Activated CD4-positive, alpha-beta T cell treated with anti-CD3 and anti-CD28 coated beads, Interleukin-2, amount 50 U/mL, for 16 hours (primary cell): ENCODE results near the gene ZNF385D.
"Not testable (repeated sequence)": the region's sequence is repeated elsewhere in the genome, so short reads cannot be mapped to it uniquely, and the experiment has no call there.

Experiments
- DNase-seq: peaks from one replicate; pipeline ENCODE4 v3.0.0-alpha.2; 2020

The ZNF385D gene

DNA sequence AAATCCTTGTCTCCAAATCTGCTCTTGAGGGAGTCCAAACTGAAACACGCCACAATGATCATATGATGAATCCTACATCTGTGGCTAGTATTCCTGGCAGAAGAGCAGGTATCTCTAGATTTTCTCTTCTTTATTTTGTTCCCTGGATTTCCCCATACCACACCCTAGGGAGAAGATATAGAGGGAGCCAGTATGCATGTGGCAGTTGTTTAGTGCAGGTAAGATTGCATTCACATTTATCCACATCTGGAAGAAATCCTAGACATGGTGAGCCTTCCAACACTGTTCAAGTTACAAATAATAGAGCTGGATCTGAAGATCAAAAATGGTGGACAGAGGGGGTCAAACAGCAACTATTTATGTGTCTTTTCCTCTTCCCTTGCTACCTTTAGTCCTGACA, 316.7 kb downstream of the ZNF385D start:
- DNase-seq = no peak

DNA sequence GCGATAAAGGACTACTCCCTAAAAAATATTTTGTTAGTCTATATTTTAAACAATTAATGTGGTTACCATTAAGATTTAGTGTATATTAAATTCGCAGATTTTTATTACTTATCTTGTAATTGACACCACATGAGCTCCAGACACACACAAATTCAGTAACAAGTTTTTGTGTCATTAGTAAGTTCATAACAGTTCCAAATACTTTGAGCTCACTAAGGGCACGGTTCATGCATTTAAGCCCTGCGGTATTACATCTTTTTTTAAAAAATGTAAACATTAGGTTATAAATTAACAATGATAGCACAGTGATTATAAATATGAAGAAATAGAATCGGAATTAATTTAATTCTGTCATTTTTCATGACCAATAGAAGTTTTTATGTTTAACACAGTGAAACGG, 317.3 kb downstream of the ZNF385D start:
- DNase-seq = no peak

DNA sequence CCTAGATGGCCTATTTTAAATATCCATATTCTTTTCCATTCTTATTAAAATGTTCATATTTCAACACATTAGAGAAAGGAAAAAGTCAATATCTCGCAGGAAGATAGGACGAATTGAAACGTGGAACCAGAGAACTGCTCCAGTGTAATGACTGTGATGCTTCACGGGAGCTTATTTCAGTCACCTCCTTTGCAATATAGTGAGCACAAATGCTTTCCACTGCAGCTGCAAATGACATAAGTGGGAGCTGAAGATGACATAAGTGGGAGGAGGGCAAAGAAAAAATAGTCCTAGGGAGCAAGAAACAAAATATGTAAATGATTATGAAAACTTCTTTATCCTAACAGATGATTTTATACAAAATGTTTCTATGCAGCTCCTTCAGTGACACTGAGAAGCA, 324.1 kb downstream of the ZNF385D start:
- DNase-seq = no peak

DNA sequence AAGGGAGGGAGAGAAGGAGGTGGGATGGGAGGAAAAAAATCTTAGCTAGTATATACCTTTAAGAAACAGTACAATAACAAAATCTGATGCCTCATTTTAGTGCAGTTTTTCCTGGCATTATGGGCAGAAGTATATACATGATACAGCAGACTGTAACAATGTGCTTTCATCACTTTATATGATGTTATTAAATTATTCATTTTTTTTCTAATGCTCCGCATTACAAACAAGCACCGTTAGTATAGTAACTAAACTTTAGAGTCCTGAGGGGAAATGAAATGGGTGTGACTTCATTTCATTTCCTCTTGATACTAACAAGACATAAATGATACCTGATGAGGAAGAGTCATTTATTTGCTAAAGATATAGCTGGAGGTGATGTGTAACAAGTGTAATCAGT, 325.3 kb downstream of the ZNF385D start:
- DNase-seq = no peak

DNA sequence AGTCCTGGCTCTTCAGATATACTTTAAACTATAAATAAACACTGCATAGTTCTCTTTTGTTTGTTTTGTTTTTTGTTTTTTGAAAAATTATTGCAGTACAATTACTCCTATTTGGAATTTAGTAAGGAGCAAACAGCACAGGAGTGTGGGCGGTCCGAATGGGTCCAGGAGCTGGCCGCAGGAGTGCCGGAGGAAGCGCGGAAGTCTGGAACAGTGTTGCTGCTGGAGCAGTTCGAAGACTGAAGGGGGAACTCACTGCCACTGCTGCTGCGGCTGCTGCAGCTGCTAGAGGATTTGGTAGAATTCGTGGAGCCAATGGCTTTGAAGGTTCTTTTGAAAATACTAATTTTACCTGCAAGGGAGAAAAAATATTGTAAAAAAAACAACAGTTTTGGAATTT, 329.9 kb downstream of the ZNF385D start:
- DNase-seq = no peak

DNA sequence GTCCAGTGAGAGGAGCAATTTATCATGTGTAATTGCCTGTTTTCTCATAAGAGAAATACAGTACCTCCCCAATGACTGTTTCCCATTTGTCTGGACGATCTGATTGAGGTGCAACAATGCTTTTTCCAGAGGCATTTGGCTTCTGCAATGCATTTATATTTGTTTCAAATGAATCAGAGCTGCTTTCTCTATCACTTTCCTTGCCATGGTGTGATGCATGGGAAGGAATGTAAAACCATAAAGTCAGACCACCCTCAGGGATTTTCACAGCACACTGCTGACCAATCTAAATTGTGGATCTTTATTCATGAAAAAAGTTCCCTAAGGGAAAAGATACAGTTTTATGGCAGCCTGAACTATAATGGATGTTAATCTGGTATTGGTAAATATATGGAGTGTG, 333.0 kb downstream of the ZNF385D start:
- no peak for DNase-seq

DNA sequence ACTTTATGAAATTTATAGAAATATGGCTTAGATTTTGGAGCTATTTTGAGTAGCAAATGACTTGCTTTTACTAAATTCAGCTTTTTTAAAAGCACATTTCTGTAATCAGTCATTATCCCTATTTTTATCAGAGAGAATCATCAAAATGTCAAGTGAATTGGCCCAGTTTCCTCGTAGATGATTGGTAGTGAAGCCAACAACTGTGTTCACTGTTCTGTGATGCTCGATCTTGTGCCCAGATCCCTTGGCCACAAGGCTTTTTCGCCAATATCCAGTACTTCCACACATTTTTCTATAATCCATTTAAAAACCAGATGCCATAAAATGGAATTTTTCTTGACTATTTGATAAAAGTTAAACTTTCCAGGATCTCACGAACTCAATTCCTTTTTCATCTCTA, 336.5 kb downstream of the ZNF385D start:
- DNase-seq = no peak

DNA sequence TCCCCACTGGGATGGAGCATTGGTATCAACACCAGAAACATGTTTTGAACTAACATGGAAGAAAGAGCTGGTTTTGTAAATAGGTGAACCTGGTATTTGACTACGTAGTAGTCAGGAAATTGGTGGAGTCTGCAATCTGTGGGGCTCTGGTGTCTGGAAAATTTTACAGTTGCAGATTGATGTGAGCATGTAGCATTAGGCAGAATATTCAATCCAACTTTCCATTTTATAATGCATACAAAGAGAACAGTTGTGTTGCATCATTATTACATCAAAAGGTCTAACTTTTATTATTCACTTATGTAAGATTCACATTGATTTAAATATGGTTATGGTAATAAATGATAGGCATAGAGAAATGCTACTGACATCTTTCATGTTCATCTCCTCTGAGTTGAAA, 340.0 kb downstream of the ZNF385D start:
- no peak for DNase-seq

DNA sequence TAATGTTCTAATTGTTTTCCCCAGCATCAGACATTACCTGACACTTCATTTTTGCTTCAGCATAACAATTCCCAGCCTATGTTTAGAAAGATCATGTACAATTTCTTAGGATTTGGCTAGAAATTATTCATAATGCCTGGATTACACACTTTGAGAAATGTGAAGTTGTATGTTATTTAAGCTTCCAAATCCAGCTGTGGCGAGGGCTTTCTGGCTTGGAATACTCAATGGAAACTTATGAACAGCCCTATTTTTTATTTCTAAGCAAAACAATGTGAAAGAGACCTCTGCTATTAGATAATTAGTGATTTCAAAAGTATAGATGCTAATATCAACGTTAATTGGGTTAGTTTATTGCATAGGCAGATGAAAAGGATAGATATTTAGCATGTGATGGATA, 341.6 kb downstream of the ZNF385D start:
- DNase-seq = no peak

DNA sequence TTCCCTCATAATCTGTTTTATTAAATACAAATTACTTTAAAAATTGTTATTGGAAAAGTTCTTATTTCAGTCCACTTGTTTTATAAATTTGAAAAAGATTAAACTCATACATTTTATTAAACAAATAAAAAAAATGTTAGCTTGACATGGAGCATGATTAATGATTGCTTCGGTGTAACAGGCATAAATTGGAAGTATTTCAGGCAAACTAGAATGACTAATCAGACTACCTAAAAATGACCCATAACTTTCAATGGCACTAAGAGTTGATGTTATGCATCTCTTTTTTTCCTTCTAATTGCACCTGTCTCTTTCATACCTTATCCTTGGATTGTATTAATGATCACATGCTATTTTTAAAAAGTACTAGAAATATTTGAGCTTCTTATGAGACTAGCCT, 343.3 kb downstream of the ZNF385D start:
- no peak for DNase-seq

DNA sequence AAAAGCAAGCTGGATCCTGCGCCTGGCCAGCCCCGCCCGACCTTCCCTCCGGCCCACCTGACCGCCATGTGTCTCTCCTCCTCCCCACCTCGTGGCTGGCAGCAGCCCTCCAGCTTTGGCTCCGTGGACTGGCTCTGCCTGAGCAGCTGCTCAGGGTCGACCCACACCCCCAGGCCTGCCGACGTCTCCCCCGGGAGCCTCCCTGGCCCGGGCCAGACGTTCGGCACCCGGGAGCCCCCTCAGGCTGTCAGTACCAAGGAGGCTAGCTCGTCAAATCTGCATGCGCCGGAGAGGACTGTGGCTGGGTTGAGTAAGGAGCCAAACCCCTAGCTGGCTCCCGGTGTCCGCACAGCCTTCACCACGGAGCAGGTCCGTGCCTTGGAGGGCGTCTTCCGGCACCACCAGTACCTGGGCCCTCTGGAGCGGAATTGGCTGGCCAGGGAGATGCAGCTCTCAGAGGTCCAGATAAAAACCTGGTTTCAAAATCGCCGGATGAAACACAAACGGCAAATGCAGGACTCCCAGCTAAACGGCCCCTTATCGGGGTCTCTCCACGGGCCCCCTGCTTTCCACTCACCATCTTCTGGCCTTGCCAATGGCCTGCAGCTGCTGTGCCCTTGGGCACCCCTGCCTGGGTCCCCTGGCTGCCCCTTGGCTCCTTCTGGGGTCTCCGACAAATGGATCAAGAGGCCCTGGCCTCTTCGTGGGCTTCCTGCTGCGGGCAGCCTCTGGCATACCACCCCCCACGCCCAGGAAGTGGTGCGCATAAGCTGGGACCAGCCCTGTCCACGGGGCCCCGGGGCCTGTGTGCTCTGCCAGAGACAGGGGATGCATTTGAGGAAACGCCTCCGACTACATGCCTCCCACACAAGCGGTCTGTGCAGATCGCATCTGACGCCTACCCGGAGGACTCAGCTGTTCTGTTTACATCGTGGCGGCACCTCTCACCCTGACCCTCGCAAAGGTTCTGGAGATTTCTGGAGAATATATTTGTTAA, 345.0 kb downstream of the ZNF385D start:
- DNase-seq = no peak

DNA sequence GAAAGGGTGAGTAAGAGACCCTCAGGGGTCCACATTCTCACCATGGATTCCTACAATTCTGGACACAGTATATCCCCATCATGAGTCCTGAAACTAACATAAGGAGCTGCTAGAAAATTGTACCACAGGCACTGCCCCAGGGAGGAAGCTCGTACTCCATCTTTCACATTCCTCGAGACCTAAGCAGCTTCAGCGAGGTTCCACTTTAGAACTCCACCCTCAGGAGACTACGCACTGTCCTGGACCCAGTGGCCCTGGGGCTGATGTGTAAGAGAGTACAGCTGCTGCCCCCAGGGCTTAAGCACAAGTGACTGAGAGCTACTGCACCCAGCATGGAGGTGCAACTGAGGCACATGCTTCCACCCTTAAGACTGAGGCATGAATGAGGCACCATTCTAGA, 352.5 kb downstream of the ZNF385D start:
- no peak for DNase-seq

DNA sequence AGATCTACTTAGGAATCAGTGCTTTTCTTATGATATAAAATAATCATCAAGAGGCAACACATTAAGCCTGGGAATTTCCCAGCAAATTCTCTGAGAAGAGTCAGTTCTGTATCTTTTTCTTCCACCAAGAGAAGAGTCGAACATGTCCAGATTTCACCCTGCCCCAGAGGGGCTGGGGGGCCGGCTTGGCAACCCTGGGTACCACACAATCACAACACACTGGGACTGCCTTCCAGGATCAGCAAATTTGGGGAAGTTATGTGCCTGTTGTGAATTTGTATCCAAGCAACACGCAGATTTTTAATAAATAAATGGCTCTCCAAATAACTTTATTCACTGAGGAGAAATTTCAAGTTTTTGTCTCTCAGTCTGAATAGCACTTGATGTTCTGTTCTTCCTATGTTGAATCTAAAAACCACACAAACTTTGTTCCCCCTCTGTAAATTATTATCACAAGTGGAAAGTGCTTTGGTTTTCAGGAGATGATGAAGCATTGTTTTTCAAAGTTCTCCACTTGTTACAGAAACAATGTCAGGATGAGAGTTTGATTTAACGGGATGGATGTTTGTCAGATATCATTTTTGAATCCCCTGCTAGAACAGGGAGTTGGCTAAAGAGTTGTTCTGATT, 357.2 kb downstream of the ZNF385D start:
- DNase-seq = no peak

DNA sequence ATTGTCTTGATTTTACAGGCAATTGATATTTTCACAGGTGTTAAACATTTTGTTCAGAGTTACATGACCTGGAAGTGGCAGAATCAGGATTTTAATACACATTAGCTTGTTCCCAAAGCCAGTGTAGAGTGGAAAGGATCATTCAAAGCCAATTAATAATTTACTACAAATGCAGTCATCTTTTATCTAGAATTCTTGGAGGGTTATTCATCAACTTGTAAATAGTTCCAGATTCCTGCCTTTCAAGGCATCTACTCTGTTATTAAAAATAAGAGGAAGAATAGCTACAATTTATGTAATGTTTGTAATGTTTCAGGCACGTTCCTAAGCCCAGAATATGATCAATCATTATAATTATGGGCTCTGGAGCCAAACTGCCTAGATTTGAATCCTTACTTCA, 358.5 kb downstream of the ZNF385D start:
- DNase-seq = no peak

DNA sequence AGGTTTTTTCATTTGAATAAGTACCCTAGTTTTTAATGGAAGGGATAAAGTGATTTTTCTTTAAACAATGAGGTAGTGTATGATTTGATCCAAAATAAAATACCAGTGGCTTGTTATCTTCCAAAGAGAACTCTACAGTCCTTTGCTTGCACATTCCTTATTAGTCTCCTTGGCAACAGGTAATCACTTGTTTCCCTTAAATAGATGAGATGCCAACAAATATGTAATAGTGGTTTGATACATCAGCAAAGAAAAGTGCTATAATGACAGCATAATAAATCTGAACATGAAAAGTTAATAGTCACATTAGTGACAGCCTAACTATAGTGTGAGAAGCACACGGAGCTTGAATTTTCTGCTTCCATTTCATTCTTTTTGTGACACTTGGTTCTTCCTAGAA, 360.2 kb downstream of the ZNF385D start:
- DNase-seq = no peak

DNA sequence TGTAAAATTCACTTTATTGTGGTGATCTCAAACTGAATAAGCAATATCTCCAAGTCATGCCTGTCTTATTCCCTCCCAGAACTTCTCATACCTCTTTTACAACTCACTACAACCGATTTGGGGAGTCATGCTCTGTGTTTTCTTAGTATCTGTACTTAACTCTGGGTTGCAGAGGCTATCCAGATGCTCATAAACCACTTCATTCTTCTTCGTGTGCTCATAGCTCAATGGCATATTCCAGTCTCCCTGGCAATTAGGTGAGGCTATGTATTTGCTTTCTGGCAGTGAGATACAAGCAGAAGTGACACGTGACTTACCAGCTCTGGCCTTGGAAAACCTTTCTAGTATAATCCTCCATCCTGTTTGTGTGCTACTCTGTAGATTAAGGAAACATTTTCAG, 360.9 kb downstream of the ZNF385D start:
- DNase-seq = no peak

DNA sequence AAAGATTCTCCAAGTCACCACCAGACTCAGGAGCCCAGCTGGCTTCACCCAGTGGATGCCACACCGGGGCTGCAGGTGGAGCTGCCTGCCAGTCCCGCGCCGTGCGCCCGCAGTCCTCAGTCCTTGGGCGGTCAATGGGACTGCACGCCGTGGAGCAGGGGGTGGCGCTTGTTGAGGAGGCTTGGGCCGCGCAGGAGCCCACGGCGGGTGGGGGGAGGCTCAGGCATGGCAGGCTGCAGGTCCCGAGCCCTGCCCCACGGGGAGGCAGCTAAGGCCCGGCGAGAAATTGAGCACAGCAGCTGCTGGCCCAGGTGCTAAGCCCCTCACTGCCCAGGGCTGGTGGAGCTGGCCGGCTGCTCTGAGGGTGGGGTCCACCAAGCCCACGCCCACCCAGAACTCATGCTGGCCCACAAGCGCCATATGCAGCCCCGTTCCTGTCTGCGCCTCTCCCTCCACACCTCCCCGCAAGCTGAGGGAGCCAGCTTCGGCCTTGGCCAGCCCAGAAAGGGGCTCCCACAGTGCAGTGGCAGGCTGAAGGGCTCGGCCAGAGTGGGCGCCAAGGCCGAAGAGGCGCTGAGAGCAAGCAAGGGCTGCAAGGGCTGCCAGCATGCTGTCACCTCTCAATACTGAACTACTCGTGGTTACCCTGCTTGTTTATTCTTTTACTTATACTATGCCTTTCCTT, 363.7 kb downstream of the ZNF385D start:
- DNase-seq = not testable (repeated sequence)

DNA sequence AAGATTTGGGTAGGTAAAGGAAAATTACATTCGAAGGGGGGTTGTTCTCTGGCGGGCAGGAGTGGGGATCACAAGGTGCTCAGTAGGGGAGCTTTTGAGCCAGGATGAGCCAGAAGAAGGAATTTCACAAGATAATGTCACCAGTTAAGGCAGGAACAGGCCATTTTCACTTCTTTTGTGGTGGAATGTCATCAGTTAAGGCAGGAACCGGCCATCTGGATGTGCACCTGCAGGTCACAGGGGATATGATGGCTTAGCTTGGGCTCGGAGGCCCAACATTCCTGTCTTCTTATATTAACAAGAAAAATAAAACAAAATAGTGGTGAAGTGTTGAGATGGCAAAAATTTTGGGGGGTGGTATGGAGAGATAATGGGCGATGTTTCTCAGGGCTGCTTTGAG, 373.0 kb downstream of the ZNF385D start:
- not testable (repeated sequence) for DNase-seq

DNA sequence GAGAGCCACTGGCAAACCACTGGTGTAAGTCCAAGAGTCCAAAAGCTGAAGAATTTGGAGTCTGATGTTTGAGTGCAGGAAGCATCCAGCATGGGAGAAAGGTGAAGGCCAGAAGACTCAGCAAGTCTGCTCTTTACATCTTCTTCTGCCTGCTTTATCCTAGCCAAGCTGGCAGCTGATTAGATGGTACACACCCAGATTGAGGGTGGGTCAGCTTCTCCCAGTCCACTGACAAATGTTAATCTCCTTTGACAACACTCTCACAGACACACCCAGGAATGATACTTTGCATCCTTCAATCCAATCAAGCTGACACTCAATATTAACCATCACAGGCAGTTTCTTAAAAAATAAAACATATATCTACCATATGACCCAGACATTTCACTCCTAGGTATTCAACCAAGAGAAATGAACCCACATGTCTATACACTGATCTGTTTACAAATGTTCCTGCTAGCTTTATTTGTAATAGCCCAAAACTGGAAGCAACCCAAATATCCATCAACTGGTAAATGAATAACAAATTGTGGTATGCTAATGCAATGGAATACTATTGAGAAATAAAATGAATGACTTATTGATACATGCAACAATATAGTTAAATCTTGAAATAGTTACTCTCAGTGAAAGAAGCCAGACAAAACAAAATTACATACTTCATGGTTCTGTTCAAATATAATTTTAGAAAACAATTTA, 373.8 kb downstream of the ZNF385D start:
- no peak for DNase-seq

DNA sequence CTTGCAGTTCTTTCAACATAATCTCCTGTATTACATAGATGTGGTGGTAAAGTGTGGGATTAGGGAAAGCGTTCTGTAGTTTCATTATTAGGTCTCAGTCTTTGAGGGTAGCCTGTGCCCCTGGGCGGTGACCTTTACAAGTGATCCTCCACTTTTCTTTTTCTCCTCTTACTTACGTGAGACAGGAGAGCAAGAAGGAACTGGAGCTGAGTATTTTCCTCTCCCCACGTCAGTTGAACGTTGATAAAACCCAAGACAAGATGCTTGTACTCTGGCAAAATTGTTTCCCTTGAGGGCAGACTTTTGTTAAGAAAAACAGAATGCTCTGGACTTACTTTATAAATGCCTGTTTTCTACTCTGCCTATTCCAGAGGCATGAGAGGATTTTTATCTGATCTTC, 378.7 kb downstream of the ZNF385D start:
- DNase-seq = no peak
